PC-3 (cell line): ENCODE measurements around the gene SLC22A3. TPM values are rescaled to one million over a fixed set of nuclear protein-coding genes. Genes with fewer than 3 reads are reported as not detected.

ENCODE experiments used
- ATAC-seq: fragments of 200-7000 bp; cut with Tn5 transposase; 2 replicates; pipeline ENCODE4 v1.9.1; 2020; ENCODE audit warnings: mild to moderate bottlenecking, moderate library complexity
- BruUV-seq: library from RNA; stranded (reverse); fragments of 400-500 nt; replicated peaks from 2 replicates; lab custom pipeline; 2021; lab: Mats Ljungman, UMichigan
- CTCF ChIA-PET: fragments of 300-600 bp; sonication (Branson Sonifier 250); formaldehyde crosslinking; loops from one replicate; lab custom pipeline; 2022; ENCODE audit warnings: antibody characterized with exemption; lab: Charles Lee
- POLR2A ChIA-PET: fragments of 300-600 bp; sonication (Branson Sonifier 250); formaldehyde crosslinking; loops from one replicate; lab custom pipeline; 2022; ENCODE audit warnings: antibody characterized with exemption; ENCODE audit not compliant: unreplicated experiment; lab: Charles Lee
- DNase-seq: peaks from one replicate; pipeline ENCODE4 v3.0.0-alpha.2; 2015
- H2AFZ ChIP-seq: fragments of 300-600 bp; sonication (generic); 2 replicates; pipeline ENCODE4 v1.6.0; 2016; ENCODE audit warnings: antibody characterized with exemption, low read length
- H3F3A ChIP-seq: fragments of 300-600 bp; sonication (generic); one replicate; pipeline ENCODE4 v1.6.0; 2017; ENCODE audit warnings: antibody characterized with exemption, low read length, control low read depth, mild to moderate bottlenecking; ENCODE audit not compliant: unreplicated experiment
- H3K27ac ChIP-seq: fragments of 300-600 bp; sonication (generic); 2 replicates; pipeline ENCODE4 v1.5.1; 2016; ENCODE audit warnings: mild to moderate bottlenecking, low read length
- H3K27me3 ChIP-seq: fragments of 300-600 bp; sonication (generic); 2 replicates; pipeline ENCODE4 v1.6.1; 2016; ENCODE audit warnings: low read length, mixed read lengths
- H3K36me3 ChIP-seq: fragments of 300-600 bp; sonication (generic); 2 replicates; pipeline ENCODE4 v1.6.1; 2016; ENCODE audit warnings: low read depth, mixed run types, low read length, mixed read lengths
- H3K4me1 ChIP-seq: fragments of 300-600 bp; sonication (generic); 2 replicates; pipeline ENCODE4 v1.5.1; 2016; ENCODE audit warnings: low read length; ENCODE audit not compliant: insufficient read depth
- H3K4me2 ChIP-seq: fragments of 300-600 bp; sonication (generic); 2 replicates; pipeline ENCODE4 v1.6.0; 2016; ENCODE audit warnings: low read length
- H3K4me3 ChIP-seq: fragments of 300-600 bp; sonication (generic); 2 replicates; pipeline ENCODE4 v1.5.1; 2016; ENCODE audit warnings: mild to moderate bottlenecking, low read length, mixed read lengths
- H3K79me2 ChIP-seq: fragments of 300-600 bp; sonication (generic); 2 replicates; pipeline ENCODE4 v1.6.1; 2017; ENCODE audit warnings: low read length, mixed read lengths
- H3K9ac ChIP-seq: fragments of 300-600 bp; sonication (generic); 2 replicates; pipeline ENCODE4 v1.6.0; 2016; ENCODE audit warnings: mild to moderate bottlenecking, low read length
- H3K9me2 ChIP-seq: fragments of 300-600 bp; sonication (generic); replicated peaks from 2 replicates; pipeline ENCODE4 v1.6.1; 2016; ENCODE audit warnings: mixed run types, low read length, mixed read lengths
- H3K9me3 ChIP-seq: fragments of 300-600 bp; sonication (generic); 2 replicates; pipeline ENCODE4 v1.6.1; 2016; ENCODE audit warnings: low read length, mixed read lengths
- H4K20me1 ChIP-seq: fragments of 300-600 bp; sonication (generic); 2 replicates; pipeline ENCODE4 v1.6.1; 2016; ENCODE audit warnings: low read length, mixed read lengths
- EZH2 ChIP-seq: fragments of 300-600 bp; sonication (generic); IDR thresholded peaks from one replicate; pipeline ENCODE4 v1.6.1; 2017; ENCODE audit warnings: antibody characterized with exemption, mild to moderate bottlenecking, low read length; ENCODE audit not compliant: unreplicated experiment
- EZH2phosphoT487 ChIP-seq: fragments of 300-600 bp; sonication (generic); IDR thresholded peaks from 2 replicates; pipeline ENCODE4 v1.6.1; 2018; ENCODE audit warnings: mild to moderate bottlenecking, antibody characterized with exemption, low read length, borderline replicate concordance
- intact Hi-C: fragments of 100-400 bp; cut with micrococcal nuclease; formaldehyde crosslinking; loops from 2 replicates; pipeline ENCODE4 v1.9.0; 2023
- total RNA-seq: library from RNA; depleted of rRNA; stranded (reverse); fragments of >200 nt; gene quantifications from 2 replicates; pipeline ENCODE4 v1.2.3, GENCODE V29; 2014
- TF ChIP-seq, protein P1 (sequence below): fragments of 300-600 bp; sonication (generic); conservative IDR thresholded peaks from 2 replicates; pipeline ENCODE4 v1.5.1; 2017; ENCODE audit warnings: antibody characterized with exemption, low read depth, mild to moderate bottlenecking, low read length

SLC22A3 gene
- total RNA-seq, 1 experiment from 2014 or later: 0.47 TPM

DNA sequence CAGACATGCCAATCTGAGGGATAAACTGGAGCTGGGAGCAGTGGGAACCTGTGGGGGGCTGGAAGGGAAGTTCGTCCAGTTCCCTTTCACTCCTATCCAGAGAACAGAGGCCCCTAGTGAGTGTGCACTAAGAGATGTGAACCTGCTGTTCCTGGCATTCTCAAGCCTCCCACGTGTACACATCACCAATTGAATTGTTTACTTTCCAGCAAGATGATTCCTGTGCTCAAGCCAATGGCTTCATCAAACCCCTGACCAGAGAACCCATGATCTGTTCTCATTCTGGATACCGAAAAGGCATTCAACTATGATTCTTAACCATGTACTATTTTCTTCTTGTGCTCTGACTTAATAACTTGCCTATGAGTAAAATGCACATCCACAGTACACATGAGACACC lies 10.2 kb upstream of the SLC22A3 start:
- DNase-seq (no peak), ATAC-seq (no peak)
- no peaks in the 10 kb centered on the region for H3K79me2 ChIP-seq
- no peak for TF ChIP-seq EZH2
- no peak for TF ChIP-seq EZH2phosphoT487
- TF ChIP-seq, protein P1, sequence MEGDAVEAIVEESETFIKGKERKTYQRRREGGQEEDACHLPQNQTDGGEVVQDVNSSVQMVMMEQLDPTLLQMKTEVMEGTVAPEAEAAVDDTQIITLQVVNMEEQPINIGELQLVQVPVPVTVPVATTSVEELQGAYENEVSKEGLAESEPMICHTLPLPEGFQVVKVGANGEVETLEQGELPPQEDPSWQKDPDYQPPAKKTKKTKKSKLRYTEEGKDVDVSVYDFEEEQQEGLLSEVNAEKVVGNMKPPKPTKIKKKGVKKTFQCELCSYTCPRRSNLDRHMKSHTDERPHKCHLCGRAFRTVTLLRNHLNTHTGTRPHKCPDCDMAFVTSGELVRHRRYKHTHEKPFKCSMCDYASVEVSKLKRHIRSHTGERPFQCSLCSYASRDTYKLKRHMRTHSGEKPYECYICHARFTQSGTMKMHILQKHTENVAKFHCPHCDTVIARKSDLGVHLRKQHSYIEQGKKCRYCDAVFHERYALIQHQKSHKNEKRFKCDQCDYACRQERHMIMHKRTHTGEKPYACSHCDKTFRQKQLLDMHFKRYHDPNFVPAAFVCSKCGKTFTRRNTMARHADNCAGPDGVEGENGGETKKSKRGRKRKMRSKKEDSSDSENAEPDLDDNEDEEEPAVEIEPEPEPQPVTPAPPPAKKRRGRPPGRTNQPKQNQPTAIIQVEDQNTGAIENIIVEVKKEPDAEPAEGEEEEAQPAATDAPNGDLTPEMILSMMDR: no peak
- ChIA-PET CTCF (no interaction called here), POLR2A (no interaction called here)
- no peaks in the 10 kb centered on the region for H3K9me2 ChIP-seq
- no peaks in the 10 kb centered on the region for H3K9me3 ChIP-seq
- no peaks in the 10 kb centered on the region for H3F3A ChIP-seq
- H3K36me3 ChIP-seq: no peaks in the 10 kb centered on the region
- H3K4me3 ChIP-seq: no peak overlapping the region
- no peaks in the 10 kb centered on the region for H3K27me3 ChIP-seq
- H2AFZ ChIP-seq: no peak overlapping the region
- no peak overlapping the region for H3K9ac ChIP-seq
- intact Hi-C loops: no loop called here
- no peak overlapping the region for H3K4me2 ChIP-seq
- no peaks in the 10 kb centered on the region for H4K20me1 ChIP-seq
- peaks cover 9% of the 10 kb centered on the region for H3K4me1 ChIP-seq
- no TSS peak for BruUV-seq
- H3K27ac ChIP-seq: no peak overlapping the region

DNA sequence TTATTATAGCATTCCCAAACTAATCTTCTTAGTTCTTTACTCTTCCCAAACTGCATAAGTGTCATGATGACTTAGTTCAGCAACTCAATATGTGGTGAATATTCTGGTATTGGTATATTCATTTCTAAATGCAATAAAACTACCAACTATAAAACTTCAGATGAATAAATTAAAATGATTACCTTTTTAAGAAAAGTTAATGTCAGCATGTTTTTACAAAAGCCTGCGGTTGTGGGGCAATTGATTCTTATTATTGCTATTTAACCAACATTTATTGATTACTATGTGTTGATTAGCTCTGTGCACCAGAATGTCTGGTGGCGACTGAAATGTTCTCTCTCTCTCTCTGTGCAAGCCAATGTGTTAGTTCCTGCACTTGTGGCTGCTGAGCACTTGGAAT lies 5.0 kb upstream of the SLC22A3 start:
- CTCF ChIA-PET: no interaction called here
- BruUV-seq: no TSS peak
- Histone ChIP-seq H3K9me2 (no peaks in the 10 kb centered on the region), H3K9me3 (no peaks in the 10 kb centered on the region), H2AFZ (no peak overlapping the region), H4K20me1 (no peaks in the 10 kb centered on the region), H3F3A (no peaks in the 10 kb centered on the region), H3K27me3 (no peaks in the 10 kb centered on the region), H3K4me2 (no peak overlapping the region), H3K4me3 (no peak overlapping the region), H3K79me2 (no peaks in the 10 kb centered on the region), H3K36me3 (no peaks in the 10 kb centered on the region), H3K9ac (no peak overlapping the region), H3K4me1 (no peaks in the 10 kb centered on the region), H3K27ac (no peak overlapping the region)
- TF ChIP-seq EZH2 (no peak), EZH2phosphoT487 (no peak)
- TF ChIP-seq, protein P1: no peak
- intact Hi-C loops: no loop called here
- no peak for ATAC-seq
- POLR2A ChIA-PET: no interaction called here
- no peak for DNase-seq

GRCh38 chr6:160344271-160344670 lies 3.9 kb upstream of the SLC22A3 start:
- H3F3A ChIP-seq: no peaks in the 10 kb centered on the region
- no peak overlapping the region for H3K27ac ChIP-seq
- no peak overlapping the region for H3K4me3 ChIP-seq
- intact Hi-C loops: no loop called here
- H3K4me1 ChIP-seq: peaks cover 3% of the 10 kb centered on the region; the same call in 1 of the 2 replicates
- TF ChIP-seq EZH2 (no peak), EZH2phosphoT487 (no peak)
- TF ChIP-seq, protein P1: no peak
- BruUV-seq: no TSS peak
- H4K20me1 ChIP-seq: no peaks in the 10 kb centered on the region
- H2AFZ ChIP-seq: no peak overlapping the region
- H3K79me2 ChIP-seq: no peaks in the 10 kb centered on the region
- no peaks in the 10 kb centered on the region for H3K9me2 ChIP-seq
- no peak overlapping the region for H3K4me2 ChIP-seq
- no peaks in the 10 kb centered on the region for H3K9me3 ChIP-seq
- ATAC-seq (no peak), DNase-seq (peak; percentile 6)
- ChIA-PET CTCF (no interaction called here), POLR2A (no interaction called here)
- no peak overlapping the region for H3K9ac ChIP-seq
- H3K36me3 ChIP-seq: no peaks in the 10 kb centered on the region
- H3K27me3 ChIP-seq: no peaks in the 10 kb centered on the region
